BE2C (cell line): ENCODE data around the gene PDPK1.
A peak's percentile ranks its signal among the peaks of the same experiment; 100 is the strongest.
"Not testable (repeated sequence)": the region's sequence is repeated elsewhere in the genome, so short reads cannot be mapped to it uniquely, and the experiment has no call there.

Source experiments
- DNase-seq: peaks from one replicate; pipeline ENCODE4 v3.0.0-alpha.2; 2020
- H3K27me3 ChIP-seq: fragments of 250-450 bp; sonication (Bioruptor Pico); 2 replicates; pipeline ENCODE4 v1.5.1; 2020; ENCODE audit warnings: mild to moderate bottlenecking
- H3K36me3 ChIP-seq: fragments of 250-450 bp; sonication (Bioruptor Pico); 2 replicates; pipeline ENCODE4 v1.5.1; 2020; ENCODE audit warnings: mild to moderate bottlenecking
- H3K4me1 ChIP-seq: fragments of 250-450 bp; sonication (Bioruptor Pico); 2 replicates; pipeline ENCODE4 v1.5.1; 2020
- H3K4me3 ChIP-seq: 2 replicates; pipeline ENCODE4 v1.5.1; 2011; ENCODE audit warnings: low read depth, low read length
- H3K9me3 ChIP-seq: fragments of 250-450 bp; sonication (Bioruptor Pico); 2 replicates; pipeline ENCODE4 v1.5.1; 2020
- CTCF ChIP-seq: IDR thresholded peaks from 2 replicates; pipeline ENCODE4 v1.5.1; 2012; ENCODE audit warnings: mild to moderate bottlenecking, low read depth, low read length

PDPK1 gene

GRCh38 chr16:2530629-2531318, 7.0 kb upstream of the PDPK1 start:
- TF ChIP-seq CTCF, result no peak
- H3K36me3 ChIP-seq, result peaks cover 18% of the 10 kb centered on the region
- no peaks in the 10 kb centered on the region for H3K27me3 ChIP-seq
- H3K9me3 ChIP-seq, result no peaks in the 10 kb centered on the region
- DNase-seq, result no peak
- H3K4me1 ChIP-seq, result no peaks in the 10 kb centered on the region
- H3K4me3 ChIP-seq, result no peak overlapping the region

- no peak for DNase-seq
- no peaks in the 10 kb centered on the region for H3K4me1 ChIP-seq
- H3K9me3 ChIP-seq, result no peaks in the 10 kb centered on the region
- H3K27me3 ChIP-seq, result no peaks in the 10 kb centered on the region
- peaks cover 18% of the 10 kb centered on the region for H3K36me3 ChIP-seq
- peak within 1 kb of the TSS; percentile 58 for H3K4me3 ChIP-seq
- TF ChIP-seq CTCF, result no peak
These were observed 6.5 kb upstream of the PDPK1 start, which contains the start of gene CEMP1 for GRCh38 chr16:2531371-2531695. TSS of gene CEMP1 (minus strand) at chr16:2531408. CDS start at chr16:2531073, 335 bp downstream.

GRCh38 chr16:2531696-2532493, 5.9 kb upstream of the PDPK1 start:
- Histone ChIP-seq H3K4me1 (no peaks in the 10 kb centered on the region), H3K27me3 (no peaks in the 10 kb centered on the region), H3K9me3 (no peaks in the 10 kb centered on the region), H3K4me3 (peak overlapping the region; percentile 58), H3K36me3 (peaks cover 18% of the 10 kb centered on the region)
- peak; percentile 99 for DNase-seq
- TF ChIP-seq CTCF, result no peak

GRCh38 chr16:2532494-2533141, 5.2 kb upstream of the PDPK1 start:
- H3K36me3 ChIP-seq, result peaks cover 16% of the 10 kb centered on the region
- no peaks in the 10 kb centered on the region for H3K4me1 ChIP-seq
- H3K9me3 ChIP-seq, result no peaks in the 10 kb centered on the region
- no peak for TF ChIP-seq CTCF
- H3K27me3 ChIP-seq, result no peaks in the 10 kb centered on the region
- peak overlapping the region; percentile 58 for H3K4me3 ChIP-seq
- DNase-seq, result peak; percentile 50

- not testable (repeated sequence) for H3K27me3 ChIP-seq, H3K4me1 ChIP-seq, DNase-seq, H3K9me3 ChIP-seq
- H3K4me3 ChIP-seq, result peak overlapping the region; percentile 58
- peaks cover 12% of the 10 kb centered on the region for H3K36me3 ChIP-seq
These were observed 4.6 kb upstream of the PDPK1 start for GRCh38 chr16:2533142-2533755.

- no peaks in the 10 kb centered on the region for H3K9me3 ChIP-seq
- H3K27me3 ChIP-seq, result no peaks in the 10 kb centered on the region
- H3K4me1 ChIP-seq, result no peaks in the 10 kb centered on the region
- H3K36me3 ChIP-seq, result peaks cover 5% of the 10 kb centered on the region
- no peak for TF ChIP-seq CTCF
- DNase-seq, result no peak
- no peak overlapping the region for H3K4me3 ChIP-seq
These were observed 3.9 kb upstream of the PDPK1 start for GRCh38 chr16:2533912-2534311.

- H3K36me3 ChIP-seq, H3K4me3 ChIP-seq, H3K4me1 ChIP-seq, H3K27me3 ChIP-seq, DNase-seq, H3K9me3 ChIP-seq: not testable (repeated sequence)
These were observed 3.5 kb upstream of the PDPK1 start for GRCh38 chr16:2534335-2534734.
